Sigmoid colon (tissue), 4 donors: ENCODE data around the gene ROS1.

Experiments used
- CTCF ChIP-seq, 4 experiments: fragments of 450-650 bp in 3 of 4; fragments of 200-600 bp in 1 of 4; IDR thresholded peaks; one replicate each; pipeline ENCODE4 v1.5.1; 2016 to 2019; ENCODE audit warnings: antibody characterized with exemption in 4 of 4, mild to moderate bottlenecking in 3 of 4, moderate library complexity in 2 of 4
- POLR2A ChIP-seq, 2 donors: fragments of 450-650 bp; IDR thresholded peaks; one replicate each; pipeline ENCODE4 v1.6.1; 2016; ENCODE audit warnings: antibody characterized with exemption in 2 of 2, mild to moderate bottlenecking in 2 of 2, moderate library complexity in 2 of 2
- POLR2AphosphoS5 ChIP-seq, 4 donors: sonication (generic); formaldehyde crosslinking; IDR thresholded peaks; one replicate each; pipeline ENCODE4 v1.6.1; 2017; ENCODE audit warnings: antibody characterized with exemption in 4 of 4

GRCh38 chr6:117265410-117266256, 160.1 kb downstream of the ROS1 start, which contains the start of gene VGLL2:
- no peak for TF ChIP-seq POLR2A (IDR thresholded peaks at IDR 0.05)
- TF ChIP-seq POLR2AphosphoS5 (IDR thresholded peaks at IDR 0.05) = no peak
- TF ChIP-seq CTCF (IDR thresholded peaks at IDR 0.05) = no peak
